Loucy (cell line): ENCODE results near the gene BRMS1.
A peak's percentile ranks its signal among the peaks of the same experiment; 100 is the strongest.

Source experiments
- H2AFZ ChIP-seq: fragments of 200-600 bp; sonication (generic); 2 replicates; pipeline ENCODE4 v1.6.0; 2016; ENCODE audit warnings: antibody characterized with exemption, mild to moderate bottlenecking, low read length, moderate library complexity
- H3F3A ChIP-seq: fragments of 200-600 bp; 2 replicates; pipeline ENCODE4 v1.6.0; 2016; ENCODE audit warnings: antibody characterized with exemption, low read depth, mild to moderate bottlenecking
- H3K27me3 ChIP-seq: fragments of 200-600 bp; sonication (generic); 2 replicates; pipeline ENCODE4 v1.6.1; 2014; ENCODE audit warnings: low read length, mild to moderate bottlenecking; ENCODE audit not compliant: insufficient read depth, poor library complexity, severe bottlenecking
- H3K36me3 ChIP-seq: fragments of 200-600 bp; sonication (generic); 2 replicates; pipeline ENCODE4 v1.6.1; 2016; ENCODE audit warnings: low read length; ENCODE audit not compliant: insufficient read depth
- H3K4me1 ChIP-seq: fragments of 200-600 bp; sonication (generic); 2 replicates; pipeline ENCODE4 v1.5.1; 2014; ENCODE audit warnings: low read length, mild to moderate bottlenecking; ENCODE audit not compliant: insufficient read depth, poor library complexity, severe bottlenecking
- H3K4me2 ChIP-seq: fragments of 200-600 bp; sonication (generic); 2 replicates; pipeline ENCODE4 v1.6.0; 2014; ENCODE audit warnings: antibody characterized with exemption, low read length, low read depth, mild to moderate bottlenecking; ENCODE audit not compliant: poor library complexity, severe bottlenecking
- H3K4me3 ChIP-seq: fragments of 200-600 bp; sonication (generic); 2 replicates; pipeline ENCODE4 v1.5.1; 2014; ENCODE audit warnings: low read length, mild to moderate bottlenecking, mixed read lengths; ENCODE audit not compliant: poor library complexity, severe bottlenecking
- H3K79me2 ChIP-seq: fragments of 200-600 bp; sonication (generic); 2 replicates; pipeline ENCODE4 v1.6.1; 2014; ENCODE audit warnings: low read length; ENCODE audit not compliant: insufficient read depth
- H3K9ac ChIP-seq: fragments of 200-600 bp; sonication (generic); 2 replicates; pipeline ENCODE4 v1.6.0; 2014; ENCODE audit warnings: mild to moderate bottlenecking, low read depth, low read length, moderate library complexity; ENCODE audit not compliant: poor library complexity, severe bottlenecking
- H3K9me2 ChIP-seq: fragments of 200-600 bp; sonication (generic); replicated peaks from 2 replicates; pipeline ENCODE4 v1.6.1; 2016; ENCODE audit warnings: low read depth, low read length, mixed read lengths
- H3K9me3 ChIP-seq: fragments of 200-600 bp; sonication (generic); 2 replicates; pipeline ENCODE4 v1.6.1; 2014; ENCODE audit warnings: mild to moderate bottlenecking, antibody characterized with exemption, low read length, low read depth; ENCODE audit not compliant: insufficient read depth
- H4K20me1 ChIP-seq: fragments of 200-600 bp; sonication (generic); 2 replicates; pipeline ENCODE4 v1.6.0; 2014; ENCODE audit warnings: antibody characterized with exemption, low read length, mild to moderate bottlenecking; ENCODE audit not compliant: insufficient read depth, poor library complexity, severe bottlenecking
- EZH2phosphoT487 ChIP-seq: fragments of 200-600 bp; IDR thresholded peaks from 2 replicates; pipeline ENCODE4 v1.6.1; 2018; ENCODE audit warnings: antibody characterized with exemption, mild to moderate bottlenecking, moderate library complexity, borderline replicate concordance
- TF ChIP-seq, protein P1 (sequence below): fragments of 200-600 bp; sonication (generic); conservative IDR thresholded peaks from 2 replicates; pipeline ENCODE4 v1.5.1; 2014; ENCODE audit warnings: mild to moderate bottlenecking, antibody characterized with exemption, low read length

Gene BRMS1

DNA sequence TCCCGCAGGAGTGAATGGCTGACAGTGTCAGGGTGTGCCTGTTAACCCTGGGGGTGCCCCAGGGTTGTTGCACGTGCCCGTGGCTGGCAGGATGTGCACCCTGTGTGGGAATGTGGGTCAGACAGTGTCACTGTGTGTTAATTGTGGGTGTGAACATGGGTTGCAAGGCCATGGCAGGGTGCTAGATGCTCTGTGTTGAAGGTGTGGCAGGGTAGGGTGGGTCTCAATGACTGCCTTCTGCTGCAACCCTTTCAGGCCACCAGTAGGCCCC is 16.9 kb downstream of the BRMS1 start:
- Histone ChIP-seq H3K9ac (no peak overlapping the region), H3K4me1 (peaks cover 31% of the 10 kb centered on the region), H3K79me2 (no peaks in the 10 kb centered on the region), H3F3A (no peaks in the 10 kb centered on the region), H4K20me1 (no peaks in the 10 kb centered on the region), H3K4me2 (no peak overlapping the region), H3K4me3 (no peak overlapping the region), H3K9me2 (no peaks in the 10 kb centered on the region), H3K9me3 (no peaks in the 10 kb centered on the region), H3K27me3 (no peaks in the 10 kb centered on the region), H3K36me3 (no peaks in the 10 kb centered on the region), H2AFZ (peak overlapping the region; percentile 88)
- no peak for TF ChIP-seq EZH2phosphoT487
- TF ChIP-seq, protein P1, sequence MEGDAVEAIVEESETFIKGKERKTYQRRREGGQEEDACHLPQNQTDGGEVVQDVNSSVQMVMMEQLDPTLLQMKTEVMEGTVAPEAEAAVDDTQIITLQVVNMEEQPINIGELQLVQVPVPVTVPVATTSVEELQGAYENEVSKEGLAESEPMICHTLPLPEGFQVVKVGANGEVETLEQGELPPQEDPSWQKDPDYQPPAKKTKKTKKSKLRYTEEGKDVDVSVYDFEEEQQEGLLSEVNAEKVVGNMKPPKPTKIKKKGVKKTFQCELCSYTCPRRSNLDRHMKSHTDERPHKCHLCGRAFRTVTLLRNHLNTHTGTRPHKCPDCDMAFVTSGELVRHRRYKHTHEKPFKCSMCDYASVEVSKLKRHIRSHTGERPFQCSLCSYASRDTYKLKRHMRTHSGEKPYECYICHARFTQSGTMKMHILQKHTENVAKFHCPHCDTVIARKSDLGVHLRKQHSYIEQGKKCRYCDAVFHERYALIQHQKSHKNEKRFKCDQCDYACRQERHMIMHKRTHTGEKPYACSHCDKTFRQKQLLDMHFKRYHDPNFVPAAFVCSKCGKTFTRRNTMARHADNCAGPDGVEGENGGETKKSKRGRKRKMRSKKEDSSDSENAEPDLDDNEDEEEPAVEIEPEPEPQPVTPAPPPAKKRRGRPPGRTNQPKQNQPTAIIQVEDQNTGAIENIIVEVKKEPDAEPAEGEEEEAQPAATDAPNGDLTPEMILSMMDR: no peak

GRCh38 chr11:66327171-66328030 is 17.5 kb downstream of the BRMS1 start:
- Histone ChIP-seq H3K9me2 (no peaks in the 10 kb centered on the region), H3K9me3 (no peaks in the 10 kb centered on the region), H2AFZ (no peak overlapping the region), H3F3A (no peaks in the 10 kb centered on the region), H3K27me3 (no peaks in the 10 kb centered on the region), H3K36me3 (no peaks in the 10 kb centered on the region), H3K4me3 (no peak overlapping the region), H3K9ac (peak overlapping the region; percentile 38), H3K4me1 (peaks cover 31% of the 10 kb centered on the region), H3K4me2 (no peak overlapping the region), H4K20me1 (no peaks in the 10 kb centered on the region), H3K79me2 (no peaks in the 10 kb centered on the region)
- no peak for TF ChIP-seq EZH2phosphoT487
- TF ChIP-seq, protein P1: no peak

DNA sequence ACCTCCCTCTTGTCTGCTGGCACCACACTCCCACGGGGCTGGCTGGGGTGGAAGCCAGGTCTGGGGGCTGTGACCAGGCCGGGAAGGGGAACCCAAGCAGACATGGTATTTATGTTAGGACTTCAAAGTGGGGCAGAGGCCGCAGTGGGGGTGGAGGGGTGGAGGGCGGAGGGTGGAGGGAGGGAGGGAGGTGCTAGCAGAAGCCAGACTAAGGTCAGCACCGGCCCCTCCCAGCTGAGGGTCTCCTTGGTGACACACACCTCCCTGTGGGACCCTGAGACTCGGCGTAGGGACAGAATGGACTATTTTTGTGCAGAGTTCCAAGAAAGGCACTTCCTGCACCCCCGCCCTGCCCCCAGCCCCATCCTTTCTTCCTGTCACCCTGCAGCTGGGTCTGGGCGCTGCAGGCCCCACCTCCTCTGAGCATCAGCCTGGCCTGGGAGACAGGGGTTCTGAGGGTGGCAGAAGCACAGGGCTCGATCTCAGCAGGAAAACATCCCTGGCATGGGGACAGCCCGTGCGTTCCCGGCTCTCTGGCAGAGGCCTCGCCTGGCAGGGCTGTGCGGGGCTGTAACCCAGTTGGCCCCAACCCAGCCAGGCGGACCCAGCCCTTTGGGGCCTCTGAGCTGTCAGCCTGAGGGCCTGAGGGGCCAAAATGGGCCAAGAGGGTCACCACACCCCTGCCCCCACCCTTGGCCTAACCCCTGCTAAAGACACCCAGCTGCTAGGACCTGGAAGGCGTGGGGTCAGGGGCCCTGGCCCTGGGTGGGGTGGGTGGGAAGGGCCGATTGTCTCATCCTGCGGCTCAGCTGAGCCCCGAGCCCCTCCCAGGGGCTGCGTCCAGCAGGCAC is 18.4 kb downstream of the BRMS1 start:
- no peaks in the 10 kb centered on the region for H3K9me2 ChIP-seq
- H3F3A ChIP-seq: no peaks in the 10 kb centered on the region
- H3K9ac ChIP-seq: peak overlapping the region; percentile 50
- no peaks in the 10 kb centered on the region for H4K20me1 ChIP-seq
- peaks cover 31% of the 10 kb centered on the region for H3K4me1 ChIP-seq
- no peak overlapping the region for H3K4me3 ChIP-seq
- peak overlapping the region; percentile 49 for H3K4me2 ChIP-seq
- no peaks in the 10 kb centered on the region for H3K27me3 ChIP-seq
- H3K79me2 ChIP-seq: no peaks in the 10 kb centered on the region
- TF ChIP-seq EZH2phosphoT487: no peak
- TF ChIP-seq, protein P1: no peak
- H3K9me3 ChIP-seq: no peaks in the 10 kb centered on the region
- H3K36me3 ChIP-seq: no peaks in the 10 kb centered on the region
- peak overlapping the region; percentile 36; the same call in 1 of the 2 replicates for H2AFZ ChIP-seq
